HUES64 (cell line): ENCODE measurements around the gene ARHGEF28.

Experiments used
- H3K27ac ChIP-seq: 2 replicates; pipeline ENCODE4 v1.7.0; 2013; ENCODE audit warnings: low read depth, low read length, inconsistent platforms
- H3K27me3 ChIP-seq: 2 replicates; pipeline ENCODE4 v1.6.1; 2013; ENCODE audit warnings: mild to moderate bottlenecking, low read length; ENCODE audit not compliant: insufficient read depth
- H3K36me3 ChIP-seq: 2 replicates; pipeline ENCODE4 v1.6.1; 2013; ENCODE audit warnings: mild to moderate bottlenecking, low read length; ENCODE audit not compliant: insufficient read depth
- H3K4me1 ChIP-seq: 2 replicates; pipeline ENCODE4 v1.6.1; 2013; ENCODE audit warnings: mild to moderate bottlenecking, low read length, moderate library complexity; ENCODE audit not compliant: insufficient read depth
- H3K4me3 ChIP-seq: 2 replicates; pipeline ENCODE4 v1.5.1; 2013; ENCODE audit warnings: mild to moderate bottlenecking, low read length, moderate library complexity
- H3K9ac ChIP-seq: 2 replicates; pipeline ENCODE4 v1.6.1; 2013; ENCODE audit warnings: mild to moderate bottlenecking, low read depth, low read length
- H3K9me3 ChIP-seq: 2 replicates; pipeline ENCODE4 v1.6.1; 2013; ENCODE audit warnings: low read depth, low read length; ENCODE audit not compliant: insufficient read depth
- WGBS: fragments of 150-250, 120-280 bp; methylation state at CpG from one replicate; pipeline ENCODE4 v1.1.7; 2013; ENCODE audit warnings: missing lambda C conversion rate; 5-methylcytosine and 5-hydroxymethylcytosine counted together

Gene ARHGEF28

GRCh38 chr5:73808911-73809310 lies 182.9 kb downstream of the ARHGEF28 start:
- Histone ChIP-seq H3K36me3 (no peaks in the 10 kb centered on the region), H3K9ac (no peak overlapping the region), H3K27ac (no peak overlapping the region), H3K27me3 (no peaks in the 10 kb centered on the region), H3K4me3 (no peak overlapping the region), H3K9me3 (no peaks in the 10 kb centered on the region), H3K4me1 (no peaks in the 10 kb centered on the region)
- 84% methylated on average over 2 of the region's 2 CpGs for WGBS

GRCh38 chr5:73810429-73810828 lies 184.4 kb downstream of the ARHGEF28 start:
- 94% methylated on average over 3 of the region's 3 CpGs for WGBS
- H3K27ac ChIP-seq = no peak overlapping the region
- no peak overlapping the region for H3K4me3 ChIP-seq
- H3K27me3 ChIP-seq = no peaks in the 10 kb centered on the region
- H3K4me1 ChIP-seq = no peaks in the 10 kb centered on the region
- H3K36me3 ChIP-seq = no peaks in the 10 kb centered on the region
- H3K9me3 ChIP-seq = no peaks in the 10 kb centered on the region
- H3K9ac ChIP-seq = no peak overlapping the region

- Histone ChIP-seq H3K9ac (no peak overlapping the region), H3K27ac (no peak overlapping the region), H3K4me1 (no peaks in the 10 kb centered on the region), H3K36me3 (no peaks in the 10 kb centered on the region), H3K4me3 (no peak overlapping the region), H3K27me3 (no peaks in the 10 kb centered on the region), H3K9me3 (no peaks in the 10 kb centered on the region)
- WGBS = 87% methylated on average over 6 of the region's 6 CpGs
Measured at GRCh38 chr5:73812457-73812856, 186.5 kb downstream of the ARHGEF28 start.

- 88% methylated on average over 9 of the region's 9 CpGs for WGBS
- H3K36me3 ChIP-seq = no peaks in the 10 kb centered on the region
- no peaks in the 10 kb centered on the region for H3K9me3 ChIP-seq
- H3K4me1 ChIP-seq = no peaks in the 10 kb centered on the region
- H3K9ac ChIP-seq = no peak overlapping the region
- H3K27me3 ChIP-seq = no peaks in the 10 kb centered on the region
- no peak overlapping the region for H3K4me3 ChIP-seq
- no peak overlapping the region for H3K27ac ChIP-seq
Measured at GRCh38 chr5:73812962-73813588, 187.1 kb downstream of the ARHGEF28 start.

- Histone ChIP-seq H3K27me3 (no peaks in the 10 kb centered on the region), H3K36me3 (no peaks in the 10 kb centered on the region), H3K27ac (no peak overlapping the region), H3K4me3 (no peak overlapping the region), H3K4me1 (no peaks in the 10 kb centered on the region), H3K9me3 (no peaks in the 10 kb centered on the region), H3K9ac (no peak overlapping the region)
- 73% methylated on average over 7 of the region's 8 CpGs for WGBS
Measured at GRCh38 chr5:73814233-73814846, 188.3 kb downstream of the ARHGEF28 start.

GRCh38 chr5:73815631-73816030 lies 189.6 kb downstream of the ARHGEF28 start:
- no peaks in the 10 kb centered on the region for H3K9me3 ChIP-seq
- no peak overlapping the region for H3K9ac ChIP-seq
- no peak overlapping the region for H3K4me3 ChIP-seq
- no peaks in the 10 kb centered on the region for H3K27me3 ChIP-seq
- 91% methylated on average over 4 of the region's 4 CpGs for WGBS
- H3K36me3 ChIP-seq = no peaks in the 10 kb centered on the region
- no peak overlapping the region for H3K27ac ChIP-seq
- H3K4me1 ChIP-seq = no peaks in the 10 kb centered on the region

- no peak overlapping the region for H3K9ac ChIP-seq
Measured at GRCh38 chr5:73816656-73817420, 190.8 kb downstream of the ARHGEF28 start.

GRCh38 chr5:73818357-73818756 lies 192.4 kb downstream of the ARHGEF28 start:
- Histone ChIP-seq H3K36me3 (no peaks in the 10 kb centered on the region), H3K9ac (no peak overlapping the region), H3K27ac (no peak overlapping the region), H3K4me3 (no peak overlapping the region), H3K27me3 (no peaks in the 10 kb centered on the region), H3K4me1 (no peaks in the 10 kb centered on the region), H3K9me3 (no peaks in the 10 kb centered on the region)

More at GRCh38 chr5:73816656-73817420, 190.8 kb downstream of the ARHGEF28 start:
- Histone ChIP-seq H3K4me3 (no peak overlapping the region), H3K9me3 (no peaks in the 10 kb centered on the region), H3K36me3 (no peaks in the 10 kb centered on the region), H3K27ac (no peak overlapping the region), H3K27me3 (no peaks in the 10 kb centered on the region), H3K4me1 (no peaks in the 10 kb centered on the region)
- WGBS = 95% methylated on average over 4 of the region's 5 CpGs

- WGBS = 87% methylated on average over 2 of the region's 2 CpGs
- Histone ChIP-seq H3K36me3 (no peaks in the 10 kb centered on the region), H3K4me3 (no peak overlapping the region), H3K9ac (no peak overlapping the region), H3K27ac (no peak overlapping the region), H3K4me1 (no peaks in the 10 kb centered on the region), H3K9me3 (no peaks in the 10 kb centered on the region), H3K27me3 (no peaks in the 10 kb centered on the region)
Measured at GRCh38 chr5:73820326-73820725, 194.3 kb downstream of the ARHGEF28 start.

- no peaks in the 10 kb centered on the region for H3K36me3 ChIP-seq
- H3K4me3 ChIP-seq = no peak overlapping the region
- 99% methylated on average over 3 of the region's 4 CpGs for WGBS
- H3K27me3 ChIP-seq = no peaks in the 10 kb centered on the region
- H3K9me3 ChIP-seq = no peaks in the 10 kb centered on the region
- H3K9ac ChIP-seq = no peak overlapping the region
- H3K27ac ChIP-seq = no peak overlapping the region
- H3K4me1 ChIP-seq = no peaks in the 10 kb centered on the region
Measured at GRCh38 chr5:73821003-73821402, 195.0 kb downstream of the ARHGEF28 start.

- H3K9me3 ChIP-seq = no peaks in the 10 kb centered on the region
- no peak overlapping the region for H3K27ac ChIP-seq
- H3K4me3 ChIP-seq = no peak overlapping the region
- H3K4me1 ChIP-seq = peaks cover 7% of the 10 kb centered on the region; the same call in 1 of the 2 replicates
- no peaks in the 10 kb centered on the region for H3K27me3 ChIP-seq
- 96% methylated on average over 2 of the region's 2 CpGs for WGBS
- no peaks in the 10 kb centered on the region for H3K36me3 ChIP-seq
- H3K9ac ChIP-seq = no peak overlapping the region
Measured at GRCh38 chr5:73822278-73822988, 196.4 kb downstream of the ARHGEF28 start.
